Peyer's patch (tissue), 4 donors: ENCODE data around the gene UNC5A. TPM values are rescaled to one million over a fixed set of nuclear protein-coding genes. Genes with fewer than 3 reads are reported as not detected.

Experiments used
- DNase-seq, 3 donors: peaks; one replicate each; pipeline ENCODE4 v3.0.0-alpha.2; 2017 to 2019
- H3K27ac ChIP-seq, 4 donors: fragments of 200-600 bp; sonication (generic); one replicate each; pipeline ENCODE4 v1.5.1; 2016 to 2019
- H3K27me3 ChIP-seq, 2 donors: fragments of 200-600 bp; sonication (generic); one replicate each; pipeline ENCODE4 v1.5.1; 2019
- H3K36me3 ChIP-seq, 3 donors: fragments of 200-600 bp; sonication (generic); one replicate each; pipeline ENCODE4 v1.5.1; 2016 to 2019
- H3K4me1 ChIP-seq, 4 donors: fragments of 200-600 bp; sonication (generic); one replicate each; pipeline ENCODE4 v1.5.1; 2016 to 2019
- H3K4me3 ChIP-seq, 4 donors: fragments of 200-600 bp; sonication (generic); 1 replicate in 3 of 4; 2 replicates in 1 of 4; pipeline ENCODE4 v1.5.1; 2016 to 2019; ENCODE audit warnings: mild to moderate bottlenecking in 1 of 4
- H3K9me3 ChIP-seq, 4 donors: fragments of 200-600 bp; sonication (generic); one replicate each; pipeline ENCODE4 v1.5.1; 2016 to 2019; ENCODE audit warnings: mild to moderate bottlenecking in 1 of 4
- POLR2A ChIP-seq, 2 donors: fragments of 450-650 bp; IDR thresholded peaks; one replicate each; pipeline ENCODE4 v1.5.1; 2017; ENCODE audit warnings: antibody characterized with exemption in 2 of 2, mild to moderate bottlenecking in 2 of 2, moderate library complexity in 2 of 2
- total RNA-seq, 4 donors: library from RNA; depleted of rRNA; stranded (reverse); fragments of >200 nt; gene quantifications; one replicate each; pipeline ENCODE4 v1.1.0, GENCODE V29; 2016
- TF ChIP-seq, protein P1 (sequence below), 6 experiments: fragments of 450-650 bp in 4 of 6; fragments of 200-600 bp in 2 of 6; sonication (generic) in 1 of 6; IDR thresholded peaks; one replicate each; pipeline ENCODE4 v1.5.1; 2017 to 2019; ENCODE audit warnings: antibody characterized with exemption in 6 of 6, mild to moderate bottlenecking in 3 of 6, moderate library complexity in 1 of 6

The UNC5A gene
- total RNA-seq, 4 donors from 2014 or later, result 0.18 TPM; not detected in 3

DNA sequence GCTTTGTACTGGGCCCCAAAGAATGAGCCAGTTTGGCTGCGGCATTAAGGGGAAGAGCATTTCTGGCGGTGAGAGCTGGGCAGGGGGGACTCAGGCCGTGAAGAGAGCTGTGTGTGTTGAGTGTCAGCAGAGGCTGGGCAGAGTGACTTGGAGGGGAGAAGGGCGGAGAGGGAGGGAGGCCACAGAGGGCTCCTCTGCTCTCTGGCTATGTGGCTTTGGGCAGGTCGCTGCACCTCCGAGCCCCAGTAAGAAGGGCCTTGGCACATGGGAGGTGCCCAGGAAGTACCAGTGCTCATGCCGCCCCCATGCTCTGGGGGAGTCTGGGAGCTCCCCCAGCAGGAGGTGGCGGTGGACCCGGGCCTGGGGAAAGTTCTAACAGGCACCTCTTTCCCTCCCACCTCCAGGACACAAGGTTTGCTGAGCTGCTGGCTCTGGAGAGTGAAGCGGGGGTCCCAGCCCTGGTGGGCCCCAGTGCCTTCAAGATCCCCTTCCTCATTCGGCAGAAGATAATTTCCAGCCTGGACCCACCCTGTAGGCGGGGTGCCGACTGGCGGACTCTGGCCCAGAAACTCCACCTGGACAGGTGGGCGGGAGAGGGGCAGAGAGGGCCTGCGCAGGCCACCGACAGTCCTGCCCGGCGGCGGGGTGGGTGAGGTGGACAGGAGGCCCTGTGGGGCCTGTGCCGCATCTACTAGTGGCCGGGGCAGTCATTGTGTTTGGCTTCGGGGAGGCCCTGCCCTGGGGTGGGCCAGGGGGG is 68.7 kb downstream of the UNC5A start:
- no peak for TF ChIP-seq POLR2A (IDR thresholded peaks at IDR 0.05)
- TF ChIP-seq, protein P1, sequence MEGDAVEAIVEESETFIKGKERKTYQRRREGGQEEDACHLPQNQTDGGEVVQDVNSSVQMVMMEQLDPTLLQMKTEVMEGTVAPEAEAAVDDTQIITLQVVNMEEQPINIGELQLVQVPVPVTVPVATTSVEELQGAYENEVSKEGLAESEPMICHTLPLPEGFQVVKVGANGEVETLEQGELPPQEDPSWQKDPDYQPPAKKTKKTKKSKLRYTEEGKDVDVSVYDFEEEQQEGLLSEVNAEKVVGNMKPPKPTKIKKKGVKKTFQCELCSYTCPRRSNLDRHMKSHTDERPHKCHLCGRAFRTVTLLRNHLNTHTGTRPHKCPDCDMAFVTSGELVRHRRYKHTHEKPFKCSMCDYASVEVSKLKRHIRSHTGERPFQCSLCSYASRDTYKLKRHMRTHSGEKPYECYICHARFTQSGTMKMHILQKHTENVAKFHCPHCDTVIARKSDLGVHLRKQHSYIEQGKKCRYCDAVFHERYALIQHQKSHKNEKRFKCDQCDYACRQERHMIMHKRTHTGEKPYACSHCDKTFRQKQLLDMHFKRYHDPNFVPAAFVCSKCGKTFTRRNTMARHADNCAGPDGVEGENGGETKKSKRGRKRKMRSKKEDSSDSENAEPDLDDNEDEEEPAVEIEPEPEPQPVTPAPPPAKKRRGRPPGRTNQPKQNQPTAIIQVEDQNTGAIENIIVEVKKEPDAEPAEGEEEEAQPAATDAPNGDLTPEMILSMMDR (IDR thresholded peaks at IDR 0.05), result no peak
- H3K4me3 ChIP-seq, result no peak overlapping the region
- no peaks in the 10 kb centered on the region for H3K27me3 ChIP-seq
- no peak overlapping the region for H3K27ac ChIP-seq
- no peaks in the 10 kb centered on the region for H3K4me1 ChIP-seq
- no peaks in the 10 kb centered on the region for H3K36me3 ChIP-seq
- no peaks in the 10 kb centered on the region for H3K9me3 ChIP-seq
- no peak for DNase-seq

GRCh38 chr5:176879663-176880361 is 69.5 kb downstream of the UNC5A start:
- no peak for DNase-seq
- H3K27ac ChIP-seq, result no peak overlapping the region
- TF ChIP-seq, protein P1 (IDR thresholded peaks at IDR 0.05), result no peak
- TF ChIP-seq POLR2A (IDR thresholded peaks at IDR 0.05), result no peak
- no peaks in the 10 kb centered on the region for H3K4me1 ChIP-seq
- H3K27me3 ChIP-seq, result no peaks in the 10 kb centered on the region
- H3K9me3 ChIP-seq, result no peaks in the 10 kb centered on the region
- no peaks in the 10 kb centered on the region for H3K36me3 ChIP-seq
- H3K4me3 ChIP-seq, result no peak overlapping the region

GRCh38 chr5:176880366-176881020 is 70.1 kb downstream of the UNC5A start:
- TF ChIP-seq, protein P1 (IDR thresholded peaks at IDR 0.05), result no peak
- TF ChIP-seq POLR2A (IDR thresholded peaks at IDR 0.05), result no peak
- no peak overlapping the region for H3K4me3 ChIP-seq
- H3K9me3 ChIP-seq, result no peaks in the 10 kb centered on the region
- H3K4me1 ChIP-seq, result no peaks in the 10 kb centered on the region
- no peaks in the 10 kb centered on the region for H3K36me3 ChIP-seq
- no peak overlapping the region for H3K27ac ChIP-seq
- no peak for DNase-seq
- H3K27me3 ChIP-seq, result no peaks in the 10 kb centered on the region

DNA sequence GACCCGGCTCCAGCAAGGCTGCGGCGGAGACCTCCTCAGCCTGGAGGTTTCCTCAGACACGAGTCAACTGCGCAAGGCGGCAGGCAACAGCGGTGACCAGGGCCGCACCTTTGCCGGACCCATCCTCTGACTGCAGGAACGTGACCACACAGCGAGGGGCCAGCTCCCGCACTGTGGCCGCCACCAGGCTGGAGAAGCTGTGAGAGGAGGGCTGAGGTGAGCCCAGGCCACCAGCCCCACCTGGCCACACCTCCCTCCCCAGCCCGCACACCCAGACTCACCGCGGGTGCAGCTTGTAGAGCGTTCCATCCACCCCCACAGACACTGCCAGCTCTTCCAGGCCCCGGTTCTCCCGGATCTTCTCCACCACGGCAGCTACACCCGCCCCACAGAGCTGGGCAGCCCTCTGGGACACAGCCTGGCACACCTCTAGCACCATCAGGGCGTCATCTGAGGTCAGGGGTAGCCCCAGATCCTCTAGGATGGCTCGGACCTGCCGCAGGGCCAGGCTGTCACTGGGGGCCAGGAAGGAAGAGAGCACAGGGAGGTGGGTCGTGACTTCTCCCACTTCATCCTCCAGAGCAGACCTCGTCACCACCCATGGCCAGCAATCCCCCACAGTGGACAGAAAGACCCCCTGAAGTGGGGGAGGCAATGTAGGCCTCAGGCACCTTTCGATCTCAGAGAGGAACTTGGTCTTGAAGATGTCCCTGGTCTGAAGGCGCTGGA is 70.8 kb downstream of the UNC5A start:
- no peak for DNase-seq
- H3K4me3 ChIP-seq, result no peak overlapping the region
- no peak overlapping the region for H3K27ac ChIP-seq
- H3K9me3 ChIP-seq, result no peaks in the 10 kb centered on the region
- no peaks in the 10 kb centered on the region for H3K27me3 ChIP-seq
- TF ChIP-seq, protein P1 (IDR thresholded peaks at IDR 0.05), result no peak
- no peak for TF ChIP-seq POLR2A (IDR thresholded peaks at IDR 0.05)
- H3K36me3 ChIP-seq, result no peaks in the 10 kb centered on the region
- no peaks in the 10 kb centered on the region for H3K4me1 ChIP-seq

DNA sequence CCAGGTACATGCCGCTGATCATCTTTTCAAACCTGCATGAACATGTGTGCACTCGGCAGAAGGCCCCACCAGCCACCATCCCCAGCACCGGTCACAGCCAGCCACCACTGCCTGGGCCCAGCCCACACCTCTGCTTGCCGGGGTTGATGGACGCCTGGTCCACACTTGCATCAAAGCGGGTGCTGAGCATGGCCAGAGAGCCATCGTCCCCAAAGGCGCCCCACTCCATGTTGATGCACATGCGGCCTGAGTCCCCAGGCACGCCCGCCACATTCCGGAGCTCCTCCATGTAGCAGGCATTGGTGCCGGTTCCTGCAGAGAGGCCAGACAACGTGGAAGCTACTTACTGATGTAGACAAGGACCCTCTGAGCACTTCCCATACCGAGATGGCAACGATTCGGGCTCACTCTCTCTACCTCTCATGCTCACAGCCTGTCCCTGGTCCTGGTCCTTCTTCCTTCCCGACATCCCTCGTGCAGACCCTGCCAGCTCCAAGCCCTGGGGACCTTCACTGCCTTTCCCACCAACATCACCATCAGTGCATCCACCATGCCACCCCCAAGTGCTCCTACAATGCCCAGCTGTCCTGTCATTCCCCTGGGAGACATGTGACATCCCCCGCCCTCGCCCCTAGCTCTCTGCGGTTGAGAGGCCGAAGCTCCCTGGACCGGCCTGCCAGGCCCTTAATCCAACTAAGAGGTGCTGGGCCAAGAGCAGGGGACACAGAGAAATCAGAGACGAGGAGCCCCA is 71.6 kb downstream of the UNC5A start:
- Histone ChIP-seq H3K27ac (no peak overlapping the region), H3K4me3 (no peak overlapping the region), H3K36me3 (no peaks in the 10 kb centered on the region), H3K9me3 (no peaks in the 10 kb centered on the region), H3K4me1 (no peaks in the 10 kb centered on the region), H3K27me3 (no peaks in the 10 kb centered on the region)
- DNase-seq, result no peak
- TF ChIP-seq, protein P1 (IDR thresholded peaks at IDR 0.05), result no peak
- no peak for TF ChIP-seq POLR2A (IDR thresholded peaks at IDR 0.05)
